AG04450 (cell line): ENCODE results near the gene BABAM2. TPM values are rescaled to one million over a fixed set of nuclear protein-coding genes. Genes with fewer than 3 reads are reported as not detected.

Experiments used
- CTCF ChIA-PET: fragments of 300-600, 350-600 bp; formaldehyde crosslinking; extraction: SDS; loops from one replicate; lab custom pipeline; 2022; ENCODE audit warnings: antibody characterized with exemption, inconsistent platforms; lab: Charles Lee
- POLR2A ChIA-PET: fragments of 350-600 bp; formaldehyde crosslinking; extraction: SDS; loops from one replicate; lab custom pipeline; 2021; ENCODE audit warnings: antibody characterized with exemption, inconsistent platforms; lab: Yijun Ruan, JAX
- DNase-seq: peaks from one replicate; pipeline ENCODE4 v3.0.0-alpha.2; 2011; ENCODE audit warnings: low read depth, low spot score
- H3K27ac ChIP-seq: one replicate; pipeline ENCODE4 v1.5.1; 2012; ENCODE audit warnings: low read depth, low read length, control low read depth
- H3K27me3 ChIP-seq: one replicate; pipeline ENCODE4 v1.6.0; 2012; ENCODE audit warnings: low read length; ENCODE audit not compliant: control insufficient read depth, insufficient read depth
- H3K4me3 ChIP-seq: 2 replicates; pipeline ENCODE4 v1.5.1; 2011; ENCODE audit warnings: mild to moderate bottlenecking, low read depth, low read length, control low read depth
- H3K9me3 ChIP-seq: 2 replicates; pipeline ENCODE4 v1.5.1; 2012; ENCODE audit warnings: low read length; ENCODE audit not compliant: control insufficient read depth, insufficient read depth
- CTCF ChIP-seq: IDR thresholded peaks from 2 replicates; pipeline ENCODE4 v1.5.1; 2011; ENCODE audit warnings: low read depth, low read length, control low read depth, inconsistent platforms
- polyA plus RNA-seq: library from polyadenylated mRNA; depleted of rRNA; stranded (reverse); fragments of >200 nt; gene quantifications from 2 replicates; pipeline ENCODE4 v1.2.3, GENCODE V29; 2011; rRNA removed
- small RNA-seq: library from RNA; depleted of rRNA; stranded (forward); fragments of <200 nt; gene quantifications from one replicate; pipeline ENCODE3, GENCODE V24; 2012; ENCODE audit warnings: low read depth; ENCODE audit not compliant: insufficient read length

Gene BABAM2
- polyA plus RNA-seq, 1 experiment = 44.5 TPM

- TF ChIP-seq CTCF = no peak
- ChIA-PET CTCF (no interaction called here), POLR2A (no interaction called here)
- Histone ChIP-seq H3K27ac (no peak overlapping the region), H3K9me3 (no peaks in the 10 kb centered on the region; the same call in 1 of the 2 replicates), H3K4me3 (no peak overlapping the region), H3K27me3 (peaks cover 2% of the 10 kb centered on the region)
- no peak for DNase-seq
These were observed 492.2 kb downstream of the BABAM2 start for GRCh38 chr2:28382755-28383154.

DNA sequence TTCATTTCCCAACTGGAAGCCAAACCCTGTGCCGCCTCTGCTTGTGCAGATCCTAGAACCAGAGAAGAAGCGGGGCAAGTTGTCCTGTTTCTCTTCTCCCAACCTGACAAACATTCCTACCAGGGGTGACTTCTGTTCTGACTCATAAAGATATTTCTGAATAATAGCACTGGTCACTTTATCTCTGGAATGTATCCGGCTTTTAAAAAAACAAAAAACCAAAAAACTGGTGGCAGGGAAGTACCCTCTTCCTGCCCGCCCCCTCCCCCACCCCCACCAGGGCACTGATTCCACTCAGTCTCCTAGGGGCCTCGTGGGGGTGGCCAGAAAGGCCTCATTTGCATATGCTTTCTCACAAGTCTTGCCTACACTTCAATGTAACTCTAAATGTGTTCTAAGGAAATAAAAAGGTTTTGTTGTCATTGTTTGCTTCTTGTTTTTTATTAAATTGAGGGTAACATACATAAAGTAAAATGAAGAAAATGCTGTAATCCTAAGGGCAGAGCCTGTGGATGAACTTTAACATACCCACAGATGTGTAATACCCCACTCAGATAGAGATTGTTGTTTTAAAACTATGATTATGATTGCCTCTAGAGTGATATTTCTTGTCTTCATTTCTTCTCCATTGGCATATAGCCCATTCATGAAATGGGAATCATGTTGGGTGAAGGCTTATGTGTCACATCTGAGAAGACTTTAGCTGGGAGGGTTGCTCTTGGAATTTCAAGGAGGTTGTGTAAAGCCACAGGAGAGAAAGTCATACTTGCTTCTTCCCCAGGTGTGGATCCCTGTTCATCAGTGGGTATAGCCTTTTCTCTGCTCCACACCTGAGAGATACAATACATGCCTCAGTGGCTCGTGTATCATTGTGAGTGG, 496.8 kb downstream of the BABAM2 start:
- Histone ChIP-seq H3K4me3 (no peak overlapping the region), H3K27ac (no peak overlapping the region), H3K9me3 (no peaks in the 10 kb centered on the region), H3K27me3 (no peaks in the 10 kb centered on the region)
- TF ChIP-seq CTCF = no peak
- CTCF ChIA-PET = no interaction called here
- DNase-seq = no peak
- POLR2A ChIA-PET = no interaction called here

Small RNA genes lying within 50 kb of the gene (small RNA-seq; reads per million reads assigned to genes)
- gene MIR4263 = not detected
- gene RF02271 = not detected

Other genes starting within 250 kb of the BABAM2 start
- gene SUPT7L, start 227.1 kb upstream of the BABAM2 start, polyA plus RNA-seq = 43.9 and 46.7 TPM in 2 replicates
- 12.5 and 15.5 TPM in 2 replicates for gene SLC4A1AP, start 226.8 kb upstream of the BABAM2 start, polyA plus RNA-seq
- gene MRPL33, start 119.0 kb upstream of the BABAM2 start, polyA plus RNA-seq = 97.7 and 137 TPM in 2 replicates
- 1.4 and 1.5 TPM in 2 replicates for gene RBKS, start 342 bp upstream of the BABAM2 start, polyA plus RNA-seq